Activated CD8-positive, alpha-beta memory T cell treated with anti-CD3 and anti-CD28 coated beads, Interleukin-2, amount 50 U/mL, for 24 hours (primary cell): Measurements from ENCODE around the gene CMIP.

Experiments used
- DNase-seq: peaks from one replicate; pipeline ENCODE4 v3.0.0-alpha.2; 2020; ENCODE audit errors: extremely low read depth

The CMIP gene

DNA sequence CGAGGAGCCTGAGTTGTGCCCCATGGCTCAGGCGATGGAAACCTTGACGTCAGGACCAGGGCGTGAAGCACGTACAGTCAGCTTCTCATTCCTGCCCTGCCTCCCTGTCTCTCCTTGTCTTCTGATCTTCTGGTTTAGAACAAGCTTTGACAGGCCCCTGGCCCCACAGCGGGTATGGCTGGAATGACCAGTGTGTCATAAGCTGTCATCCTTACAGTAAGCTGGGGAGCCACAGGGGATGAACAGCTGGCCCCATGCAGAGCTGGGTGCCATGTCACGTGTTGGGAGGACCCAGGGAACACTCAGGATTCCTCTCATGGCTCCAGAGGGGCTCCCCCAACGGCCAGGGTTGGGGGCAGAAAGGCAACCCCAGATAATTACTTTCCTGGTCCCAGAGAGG, 176.9 kb downstream of the CMIP start:
- DNase-seq = no peak

DNA sequence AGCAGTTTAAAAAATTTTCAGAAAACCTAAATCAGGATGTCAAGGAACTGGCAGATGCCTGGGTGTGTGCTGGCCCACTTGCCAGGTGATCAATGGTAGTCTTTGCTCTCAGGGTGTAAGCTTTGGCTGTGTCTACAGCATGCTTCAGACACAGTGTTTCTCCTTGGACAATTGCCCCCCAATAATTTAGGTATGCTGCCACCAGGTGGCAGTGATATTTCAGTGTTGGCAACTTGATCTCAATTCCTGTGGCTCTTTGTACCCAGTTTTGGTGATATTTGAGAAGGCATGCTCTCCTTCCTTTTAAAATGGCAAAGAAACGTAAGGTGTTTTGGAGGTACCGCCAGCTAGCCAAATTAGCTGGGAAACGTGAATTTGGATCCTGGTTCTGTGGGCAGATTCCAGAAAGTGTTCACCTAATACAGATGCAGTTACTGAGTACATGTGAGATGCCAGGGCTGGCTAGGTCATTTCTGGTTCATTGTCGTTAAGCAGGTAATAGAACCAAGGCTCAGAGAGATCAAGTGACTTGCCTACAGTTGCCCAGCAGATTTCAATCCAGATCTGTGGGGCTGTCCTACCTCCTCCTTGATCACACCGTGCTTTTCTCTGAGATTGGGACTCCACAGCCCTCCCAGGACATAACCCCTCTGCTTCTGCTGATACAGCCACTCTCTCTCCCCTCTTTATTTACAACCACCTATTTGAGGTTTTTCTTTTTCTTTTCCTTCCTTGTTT, 178.9 kb downstream of the CMIP start:
- DNase-seq = no peak

DNA sequence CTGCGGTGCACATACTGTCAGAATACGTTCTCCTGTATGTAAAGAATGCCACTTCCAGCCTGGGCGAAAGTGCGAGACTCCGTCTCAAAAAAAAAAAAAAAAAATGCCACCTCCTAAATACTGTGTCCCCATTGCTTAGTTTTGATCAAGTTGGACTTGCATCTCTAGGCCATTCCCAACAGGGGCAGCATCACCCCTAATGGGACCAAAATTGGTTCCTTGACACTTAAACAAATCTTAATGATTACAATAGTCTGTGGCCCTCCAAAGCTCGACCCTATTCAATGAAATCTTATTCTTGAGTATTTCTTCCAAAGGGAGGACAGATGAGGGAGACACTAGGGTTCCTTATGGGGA, 179.8 kb downstream of the CMIP start:
- no peak for DNase-seq

DNA sequence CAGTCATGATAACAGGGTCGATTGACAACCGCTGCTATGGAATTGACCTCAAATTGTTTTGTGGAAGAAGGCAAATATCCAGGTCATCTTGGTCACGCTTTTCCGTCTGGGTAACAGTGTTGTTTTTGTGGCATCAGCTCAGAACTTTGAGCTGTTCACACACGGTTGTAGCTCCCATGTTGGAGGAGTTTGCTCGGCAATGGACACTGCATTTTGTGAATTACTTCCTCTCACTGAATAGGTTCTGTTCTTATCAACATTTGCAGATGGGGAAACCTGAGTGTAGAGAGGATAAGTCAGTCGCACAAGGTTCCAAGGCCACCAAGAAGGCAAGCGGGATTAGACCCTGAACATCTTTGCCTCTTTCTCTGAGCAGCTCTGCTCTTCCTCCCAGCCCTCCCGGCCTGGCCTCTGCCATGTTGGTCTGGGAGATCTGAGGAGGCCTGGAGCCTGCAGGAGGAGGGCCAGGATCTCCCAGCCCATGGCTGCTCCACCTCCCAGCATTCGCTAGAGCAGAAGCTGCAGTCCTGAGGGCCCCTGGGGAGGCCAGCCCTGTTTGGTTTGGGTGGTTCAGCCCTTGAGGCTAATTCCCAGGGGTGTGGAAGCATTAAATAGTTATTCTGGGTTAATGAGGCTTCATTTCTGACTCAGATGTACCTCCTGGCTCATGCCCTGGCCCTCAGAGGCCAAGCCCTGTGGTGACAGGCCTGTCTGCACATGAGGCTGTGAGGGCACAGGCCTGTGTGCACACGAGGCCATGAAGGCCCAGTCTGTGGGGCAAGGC, 180.3 kb downstream of the CMIP start:
- no peak for DNase-seq

DNA sequence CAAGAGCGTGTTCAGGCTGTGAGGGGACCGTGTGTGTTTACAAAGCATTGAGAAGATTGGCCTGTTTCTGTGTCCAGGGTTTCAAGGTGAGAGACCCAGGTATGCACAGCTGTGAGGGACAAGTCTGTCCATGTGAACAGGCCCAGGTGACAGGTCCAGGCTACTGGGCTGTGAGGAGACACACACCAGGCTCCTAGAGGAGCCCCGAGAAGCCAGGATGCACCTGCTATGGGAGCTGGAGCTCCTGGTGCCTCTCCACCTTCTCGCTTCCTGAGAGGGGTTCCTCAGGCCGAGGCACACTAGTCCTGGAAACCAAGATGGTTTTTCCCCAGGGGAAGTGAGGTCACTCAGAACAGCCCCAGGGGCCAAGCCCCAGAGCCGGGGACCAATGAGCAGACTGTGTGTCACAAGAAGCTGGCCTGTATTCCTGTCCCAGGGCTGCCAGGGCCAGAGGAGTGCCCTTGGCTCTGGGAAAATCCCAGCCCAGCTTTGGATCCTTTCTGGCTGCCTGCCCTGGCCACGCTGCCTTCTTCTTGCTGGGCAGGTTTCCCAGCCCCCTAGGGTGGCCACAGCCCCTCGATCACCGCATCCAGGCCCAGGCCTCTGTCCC, 181.0 kb downstream of the CMIP start:
- no peak for DNase-seq

DNA sequence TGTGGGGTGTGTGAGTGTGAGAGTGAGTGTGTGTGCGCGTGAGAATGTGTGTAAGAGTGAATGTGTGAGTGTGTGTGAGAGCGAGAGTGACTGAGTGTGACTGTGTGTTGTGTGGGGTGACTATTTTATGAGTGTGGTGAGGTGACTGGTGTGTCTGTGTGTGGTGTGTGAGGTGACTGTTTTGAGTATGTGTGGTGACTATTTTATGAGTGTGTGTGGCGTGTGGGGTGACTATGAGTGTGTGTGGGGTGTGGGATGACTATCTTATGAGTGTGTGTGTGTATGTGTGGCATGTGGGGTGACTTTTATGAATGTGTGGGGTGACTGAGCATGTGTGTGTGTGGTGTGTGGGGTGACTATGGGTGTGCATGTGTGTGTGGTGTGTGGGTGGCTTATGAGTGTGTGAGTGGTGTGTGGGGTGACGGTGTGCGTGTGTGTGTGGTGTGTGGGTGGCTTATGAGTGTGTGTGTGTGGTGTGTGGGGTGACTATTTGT, 181.6 kb downstream of the CMIP start:
- DNase-seq = no peak

DNA sequence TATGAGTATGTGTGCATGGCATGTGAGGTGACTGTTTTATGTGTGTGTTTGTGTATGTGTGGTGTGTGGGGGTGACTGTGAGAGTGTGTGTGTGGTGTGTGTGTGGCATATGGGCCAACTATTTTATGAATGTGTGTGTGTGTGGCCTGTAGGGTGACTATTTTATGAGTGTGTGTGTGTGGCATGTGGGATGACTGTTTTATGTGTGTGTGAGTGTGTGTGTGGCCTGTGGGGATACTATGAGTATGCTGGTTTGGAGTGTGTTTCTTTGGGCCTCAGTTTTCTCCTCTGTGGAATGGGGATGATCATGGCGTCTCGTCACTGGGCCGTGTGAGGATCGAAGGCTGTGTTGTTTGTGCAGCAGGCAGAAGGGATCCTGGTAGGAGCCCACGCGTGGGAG, 182.4 kb downstream of the CMIP start:
- no peak for DNase-seq

DNA sequence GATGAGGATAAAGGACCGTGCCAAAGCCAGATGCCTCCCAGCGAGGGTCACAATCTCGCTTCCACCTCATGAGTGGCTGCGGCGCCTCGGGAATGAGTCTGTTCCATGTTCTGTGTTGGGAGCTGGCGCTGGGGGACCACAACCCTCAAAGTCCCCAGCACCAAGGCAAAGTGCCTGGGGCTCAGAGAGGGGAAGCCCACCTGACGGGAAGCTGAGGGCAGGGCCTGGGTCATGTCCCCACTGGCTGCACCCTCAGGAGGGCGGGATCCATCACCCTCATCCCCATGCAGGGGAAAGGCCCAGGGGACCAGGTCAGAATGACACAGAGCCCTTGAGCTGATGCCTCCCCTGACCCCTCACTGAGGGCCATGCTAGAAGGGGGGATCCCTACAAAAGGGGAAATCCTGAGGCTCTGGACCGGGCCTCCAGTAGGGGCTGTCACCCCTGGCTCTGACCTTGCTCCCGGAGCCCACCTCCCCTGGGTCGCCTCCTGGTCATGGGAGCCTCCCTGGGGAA, 183.2 kb downstream of the CMIP start:
- no peak for DNase-seq

DNA sequence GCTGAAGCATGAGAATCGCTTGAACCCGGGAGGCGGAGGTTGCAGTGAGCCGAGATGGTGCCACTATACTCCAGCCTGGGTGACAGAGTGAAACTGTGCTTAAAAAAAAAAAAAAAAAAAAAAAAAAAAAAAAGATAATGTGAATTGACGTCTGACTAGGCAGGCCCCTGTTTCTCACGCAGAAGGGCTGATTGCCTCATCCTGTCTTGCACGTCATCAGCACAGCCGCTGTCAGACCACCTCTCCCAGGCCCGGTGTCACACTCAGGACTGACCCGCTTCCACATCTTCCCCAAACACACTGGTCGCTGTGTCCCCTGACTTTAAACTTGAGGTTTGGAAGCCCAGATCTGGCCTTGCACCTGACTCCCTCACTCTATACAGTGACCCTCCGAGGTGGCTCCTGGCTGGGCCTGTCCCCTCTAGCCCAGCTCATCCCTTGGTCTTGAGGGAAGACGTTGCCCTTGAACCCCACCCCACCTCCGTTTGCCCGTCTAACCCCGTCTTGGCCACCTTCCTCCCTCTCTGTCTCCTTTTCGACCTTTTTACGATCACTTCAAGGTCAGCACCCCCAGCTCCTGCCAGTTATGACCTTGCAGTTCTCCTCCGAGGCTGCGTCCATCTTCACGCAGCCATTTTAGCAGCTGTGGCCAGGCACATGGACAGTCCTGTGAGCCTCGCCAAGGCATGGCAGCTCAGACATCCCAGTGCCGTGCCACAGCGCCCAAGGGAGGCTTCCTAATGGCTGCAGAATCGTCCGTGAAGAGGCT, 184.6 kb downstream of the CMIP start:
- no peak for DNase-seq

DNA sequence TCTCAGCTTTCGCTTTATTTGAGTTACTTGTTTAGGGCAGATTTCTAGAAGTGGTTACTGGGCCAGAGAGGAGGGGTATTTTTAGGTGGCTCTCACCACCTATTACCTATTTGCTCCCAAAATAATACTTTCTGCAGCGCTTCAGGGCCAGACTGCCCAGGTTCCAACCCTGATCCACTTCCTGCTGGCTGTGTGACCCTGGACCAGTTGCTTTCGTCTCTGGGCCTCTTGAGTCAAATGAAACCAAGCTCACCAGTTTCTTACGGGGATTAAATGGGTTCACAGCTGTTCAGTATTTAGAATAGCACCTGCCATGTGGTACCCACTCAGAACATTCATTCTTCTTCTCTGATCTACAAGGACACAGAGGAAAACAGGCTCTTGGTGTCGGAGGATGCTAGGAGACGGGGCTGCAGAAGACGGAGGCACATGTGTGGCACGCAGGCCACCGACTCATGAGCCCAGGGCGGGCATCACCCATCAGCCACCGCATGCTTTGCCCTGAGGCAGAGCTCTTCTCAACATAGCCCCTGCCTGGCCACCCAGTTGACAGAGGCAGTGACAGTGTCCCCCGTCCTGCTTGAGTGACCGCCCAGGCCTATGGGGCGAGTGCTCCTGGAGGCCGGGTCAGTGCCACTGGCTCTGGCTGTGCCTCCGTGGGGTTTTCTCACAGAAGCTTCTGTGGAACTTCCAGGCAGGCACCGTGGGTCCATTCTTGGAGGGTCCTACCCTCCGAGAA, 185.5 kb downstream of the CMIP start:
- DNase-seq = no peak

DNA sequence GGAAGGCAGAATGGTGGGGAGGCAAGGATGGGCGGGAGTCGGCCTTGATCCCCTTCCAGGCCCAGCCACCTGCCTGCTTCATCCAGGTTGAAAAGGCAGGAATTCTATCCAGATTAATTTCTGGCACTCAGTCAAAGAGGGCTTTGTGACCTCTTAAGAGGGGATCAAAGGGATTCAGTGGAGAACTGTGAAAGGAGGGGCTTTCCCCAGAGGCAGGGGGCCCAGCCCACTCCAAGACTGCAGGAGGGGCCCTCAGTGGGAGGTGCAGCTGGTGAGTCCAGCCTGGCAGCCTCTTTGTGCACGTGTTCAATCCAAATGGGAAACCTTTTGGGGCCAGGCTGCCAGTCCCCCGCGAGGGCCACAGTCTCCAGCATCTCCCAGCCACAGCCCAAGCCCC, 186.0 kb downstream of the CMIP start:
- no peak for DNase-seq

DNA sequence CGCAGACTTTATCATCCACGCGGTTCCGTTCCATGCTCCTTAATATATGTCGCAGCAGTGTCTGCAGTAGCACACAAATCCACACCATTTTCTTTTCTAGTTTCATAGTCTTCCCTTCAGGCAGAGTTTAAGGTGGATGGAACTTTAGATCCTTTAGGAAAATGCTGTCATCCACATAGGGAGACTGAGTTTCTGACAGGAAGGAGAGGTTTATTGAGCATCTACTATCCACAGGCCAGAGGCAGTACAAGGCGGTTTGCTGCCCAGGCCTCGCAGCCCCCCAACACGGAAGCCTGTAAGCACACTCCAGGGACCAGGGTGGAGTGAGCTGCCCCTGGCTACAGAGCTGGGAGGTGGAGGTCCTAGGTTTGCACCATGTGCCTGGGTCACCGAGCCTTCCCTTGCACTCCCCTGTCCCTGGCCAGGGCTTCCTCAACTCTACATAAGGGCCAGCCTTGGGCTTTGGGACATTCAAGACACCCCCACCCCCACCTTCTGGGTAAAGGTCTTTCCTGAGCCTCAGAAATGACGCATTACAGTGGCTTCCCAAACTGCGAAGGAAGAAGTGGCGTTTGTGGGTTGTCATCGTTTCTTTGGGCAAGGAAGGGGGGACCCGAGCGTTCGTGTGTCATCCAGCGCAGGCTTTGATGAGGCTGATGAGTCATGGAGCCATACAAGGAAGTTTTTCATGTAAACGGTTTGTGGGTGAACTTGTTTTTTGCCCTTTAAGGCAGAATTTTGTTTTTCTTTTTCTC, 188.0 kb downstream of the CMIP start:
- DNase-seq = peak; percentile 49

DNA sequence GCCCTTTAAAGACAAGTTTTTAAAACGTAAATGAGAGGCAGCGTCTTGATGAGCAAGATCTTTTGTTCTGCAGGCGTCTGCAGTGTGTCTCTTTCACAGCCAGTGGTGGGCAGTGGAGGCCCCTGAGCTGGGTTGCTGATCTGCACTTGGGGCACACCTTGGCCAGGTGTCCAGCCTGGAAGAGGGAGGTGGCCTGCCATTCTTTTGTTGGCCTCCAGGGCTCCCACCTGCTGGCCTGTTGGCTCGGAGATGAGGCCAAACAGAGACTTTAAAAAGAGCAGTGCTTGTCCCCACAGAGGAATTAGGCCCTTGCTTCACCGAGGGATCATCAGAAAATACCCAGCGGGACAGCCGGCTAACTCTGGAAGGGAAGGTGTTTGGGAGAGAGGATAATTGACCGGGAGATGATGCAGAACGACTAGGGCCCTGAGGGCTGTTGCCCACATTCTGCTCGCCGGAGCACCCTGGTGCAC, 188.6 kb downstream of the CMIP start:
- no peak for DNase-seq

DNA sequence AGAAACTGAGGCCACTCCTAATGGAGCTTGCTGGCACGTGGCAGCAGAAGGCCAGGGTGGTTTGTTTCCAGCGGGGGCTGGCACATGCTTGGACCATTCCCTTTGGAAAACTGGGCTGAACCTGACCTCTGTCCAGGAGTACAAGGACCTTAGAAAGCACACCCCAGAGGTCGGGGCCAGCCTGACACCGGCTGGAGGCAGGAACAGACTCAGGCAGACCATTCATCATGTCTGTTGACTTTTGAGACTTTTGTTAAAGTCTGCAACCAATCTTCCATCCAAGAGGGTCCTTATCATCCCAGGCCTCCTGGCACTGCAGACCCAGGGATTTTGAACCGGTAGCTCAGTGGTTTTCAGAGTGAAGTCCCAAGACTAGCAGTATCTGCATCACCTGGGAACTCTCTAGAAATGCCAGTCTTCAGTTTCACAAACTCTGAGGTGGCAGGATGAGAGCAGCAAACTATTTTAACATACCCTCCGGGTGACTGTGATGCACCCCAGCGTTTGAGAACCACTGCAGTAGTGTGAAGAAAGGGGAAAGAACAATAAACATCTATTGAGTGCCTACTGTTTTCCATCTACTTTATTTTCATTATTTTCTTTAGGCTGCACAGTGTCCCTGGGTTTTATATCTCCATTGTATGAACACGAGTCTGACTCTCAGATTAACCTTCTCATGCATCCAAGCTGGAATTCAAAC, 189.2 kb downstream of the CMIP start:
- no peak for DNase-seq

DNA sequence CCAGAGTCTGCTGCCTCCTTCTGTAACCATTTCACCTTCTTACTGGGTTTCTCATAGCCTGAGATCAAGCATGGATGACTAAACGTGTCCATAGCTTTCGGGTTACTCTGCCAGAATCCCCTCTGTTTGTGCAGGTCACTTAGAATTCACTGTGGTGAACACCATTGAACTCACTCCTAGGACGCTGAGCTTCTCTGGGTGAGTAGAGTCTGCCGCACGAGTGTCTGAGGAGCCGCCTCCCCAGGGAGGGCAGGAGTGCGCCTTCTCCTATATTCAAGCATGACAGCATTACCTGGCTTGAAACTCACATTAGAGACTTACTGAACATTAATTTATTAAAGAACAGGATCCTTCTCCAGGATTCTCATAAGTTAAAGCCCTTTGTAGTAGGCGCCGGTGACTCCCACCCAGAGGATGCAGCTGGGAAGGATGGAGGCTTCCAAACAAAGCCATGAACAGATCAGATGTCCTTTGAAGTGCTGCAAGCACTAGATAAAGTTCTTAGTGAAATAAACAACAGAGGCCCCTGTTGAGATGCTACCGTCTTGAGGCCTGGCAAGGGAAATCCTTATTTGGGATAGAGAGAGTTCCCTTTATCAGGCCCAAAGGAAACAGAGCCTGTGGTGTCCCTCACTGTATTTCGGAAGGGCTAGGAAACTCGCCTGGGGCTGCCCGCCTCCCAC, 189.9 kb downstream of the CMIP start:
- DNase-seq = no peak

DNA sequence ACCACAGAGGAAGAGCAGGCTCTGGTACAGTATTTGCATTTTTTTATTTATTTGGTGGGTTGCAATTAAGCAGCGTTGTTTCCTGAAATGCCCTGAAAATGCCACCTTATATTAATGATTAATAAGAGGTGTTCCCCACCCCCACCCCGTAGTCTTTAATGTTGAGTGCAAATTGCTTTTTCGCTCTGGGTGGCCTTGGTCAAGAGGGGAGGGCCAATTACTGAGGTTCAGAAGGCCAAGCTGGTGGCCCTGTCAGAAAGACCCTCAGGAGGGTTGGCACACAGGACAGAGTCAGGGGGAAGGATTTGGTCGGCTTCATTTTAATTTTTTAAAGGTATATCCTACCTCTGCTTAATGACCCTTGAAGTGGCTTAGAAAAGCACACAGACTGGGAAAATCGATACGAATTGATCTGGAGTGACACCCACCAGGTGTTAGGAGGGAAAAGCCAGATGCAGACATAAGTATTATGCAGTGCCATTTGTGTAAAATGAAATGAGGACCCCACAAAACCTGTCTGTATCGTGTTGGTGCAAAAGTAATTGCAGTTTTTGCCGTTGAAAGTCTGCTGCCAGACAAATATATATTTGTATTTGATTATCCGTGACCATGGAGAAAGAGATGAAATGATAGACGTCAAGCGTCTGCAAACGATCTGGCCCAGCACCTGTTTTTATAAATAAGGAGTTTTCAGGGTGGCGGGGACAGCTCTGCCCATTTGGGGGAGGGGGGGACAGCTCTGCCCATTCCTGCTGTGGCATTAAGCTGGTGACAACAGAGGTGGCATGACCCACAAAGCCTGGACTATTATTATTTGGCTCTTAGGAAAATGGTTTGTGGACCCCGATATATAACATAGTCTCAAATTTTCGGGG, 190.7 kb downstream of the CMIP start:
- no peak for DNase-seq

DNA sequence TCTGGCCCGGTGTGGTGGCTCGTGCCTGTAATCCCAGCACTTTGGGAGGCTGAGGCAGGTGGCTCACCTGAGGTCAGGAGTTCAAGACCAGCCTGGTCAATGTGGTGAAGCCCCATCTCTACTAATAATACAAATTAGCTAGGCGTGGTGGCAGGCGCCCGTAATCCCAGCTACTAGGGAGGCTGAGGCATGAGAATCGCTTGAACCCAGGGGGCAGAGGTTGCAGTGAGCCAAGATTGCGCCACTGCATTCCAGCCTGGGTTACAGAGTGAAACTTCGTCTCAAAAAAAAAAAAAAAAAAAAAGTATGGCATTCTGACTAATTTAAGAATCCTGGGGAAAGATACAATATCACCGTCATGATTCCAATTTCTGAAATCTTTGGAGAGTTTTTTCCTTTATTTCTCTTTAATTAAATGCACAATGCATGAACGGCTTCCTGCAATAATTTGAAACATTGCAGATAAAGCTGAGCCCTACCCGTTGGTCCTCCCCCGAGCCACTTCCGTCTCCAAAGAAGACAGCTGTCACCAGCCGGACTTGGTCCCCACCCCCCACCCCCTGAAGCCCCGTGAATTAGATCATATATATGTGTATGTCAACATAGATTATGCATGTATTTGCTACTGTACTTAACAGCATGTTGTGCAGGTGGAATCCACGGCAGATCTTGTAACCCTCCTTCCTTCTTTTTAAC, 191.8 kb downstream of the CMIP start:
- no peak for DNase-seq
